Endothelial cell of umbilical vein (primary cell): ENCODE results near the gene CNDP2.

Source experiments
- EZH2 ChIP-seq: IDR thresholded peaks from 2 replicates; pipeline ENCODE4 v1.6.1; 2012; ENCODE audit warnings: borderline replicate concordance, low read depth, mild to moderate bottlenecking, moderate library complexity, low read length, inconsistent platforms; ENCODE audit not compliant: severe bottlenecking
- JUN ChIP-seq: IDR thresholded peaks from 2 replicates; pipeline ENCODE4 v1.6.1; 2011; ENCODE audit warnings: borderline replicate concordance, low read depth; ENCODE audit not compliant: insufficient read length, insufficient read depth
- POLR2A ChIP-seq: IDR thresholded peaks from 2 replicates; pipeline ENCODE4 v1.6.1; 2012; ENCODE audit warnings: low read depth, mild to moderate bottlenecking, control low read depth, low read length
- POLR2AphosphoS5 ChIP-seq: IDR thresholded peaks from 2 replicates; pipeline ENCODE4 v1.6.1; 2012; ENCODE audit warnings: low read depth, mild to moderate bottlenecking, control low read depth, low read length, moderate library complexity; ENCODE audit not compliant: insufficient read depth
- TF ChIP-seq, protein P1 (sequence below), 2 donors: IDR thresholded peaks; 1 replicate in 1 of 2; 2 replicates in 1 of 2; pipeline ENCODE4 v1.5.1; 2011; ENCODE audit warnings: low read length in 2 of 2, mild to moderate bottlenecking in 2 of 2, moderate library complexity in 2 of 2, control low read depth in 1 of 2, inconsistent platforms in 1 of 2, low read depth in 1 of 2; ENCODE audit not compliant: insufficient read depth in 1 of 2; ENCODE audit errors: extremely low read depth in 1 of 2
- TF ChIP-seq, protein P2 (sequence below): IDR thresholded peaks from 2 replicates; pipeline ENCODE4 v1.6.1; 2011; ENCODE audit not compliant: insufficient read depth, insufficient read length

DNA sequence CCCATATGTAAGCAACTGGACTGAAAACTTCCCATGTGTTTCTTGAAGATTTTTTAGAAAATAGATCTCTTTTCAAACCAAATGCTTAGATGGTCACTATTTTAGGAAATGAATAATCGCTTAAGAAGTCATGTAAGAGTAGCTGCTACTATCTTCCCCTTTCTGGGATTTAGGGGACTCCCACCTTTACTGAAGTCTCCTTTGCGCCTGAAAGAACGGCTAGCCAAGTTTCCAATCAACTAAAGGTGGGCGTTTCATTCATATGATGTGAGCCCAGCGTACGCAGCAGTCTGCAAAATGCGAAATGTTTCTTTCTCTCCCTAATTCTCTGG, 40.2 kb upstream of the CNDP2 start:
- TF ChIP-seq POLR2A (no peak), EZH2 (no peak), POLR2AphosphoS5 (no peak), JUN (no peak)
- TF ChIP-seq, protein P1, sequence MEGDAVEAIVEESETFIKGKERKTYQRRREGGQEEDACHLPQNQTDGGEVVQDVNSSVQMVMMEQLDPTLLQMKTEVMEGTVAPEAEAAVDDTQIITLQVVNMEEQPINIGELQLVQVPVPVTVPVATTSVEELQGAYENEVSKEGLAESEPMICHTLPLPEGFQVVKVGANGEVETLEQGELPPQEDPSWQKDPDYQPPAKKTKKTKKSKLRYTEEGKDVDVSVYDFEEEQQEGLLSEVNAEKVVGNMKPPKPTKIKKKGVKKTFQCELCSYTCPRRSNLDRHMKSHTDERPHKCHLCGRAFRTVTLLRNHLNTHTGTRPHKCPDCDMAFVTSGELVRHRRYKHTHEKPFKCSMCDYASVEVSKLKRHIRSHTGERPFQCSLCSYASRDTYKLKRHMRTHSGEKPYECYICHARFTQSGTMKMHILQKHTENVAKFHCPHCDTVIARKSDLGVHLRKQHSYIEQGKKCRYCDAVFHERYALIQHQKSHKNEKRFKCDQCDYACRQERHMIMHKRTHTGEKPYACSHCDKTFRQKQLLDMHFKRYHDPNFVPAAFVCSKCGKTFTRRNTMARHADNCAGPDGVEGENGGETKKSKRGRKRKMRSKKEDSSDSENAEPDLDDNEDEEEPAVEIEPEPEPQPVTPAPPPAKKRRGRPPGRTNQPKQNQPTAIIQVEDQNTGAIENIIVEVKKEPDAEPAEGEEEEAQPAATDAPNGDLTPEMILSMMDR (IDR thresholded peaks at IDR 0.05; ENCODE audit: extremely low read depth in 1 of 2, insufficient read depth in 1 of 2, low read depth in 1 of 2, low read length in 2 of 2), result no peak
- TF ChIP-seq, protein P2, sequence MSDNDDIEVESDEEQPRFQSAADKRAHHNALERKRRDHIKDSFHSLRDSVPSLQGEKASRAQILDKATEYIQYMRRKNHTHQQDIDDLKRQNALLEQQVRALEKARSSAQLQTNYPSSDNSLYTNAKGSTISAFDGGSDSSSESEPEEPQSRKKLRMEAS, result no peak
